Stimulated activated CD8-positive, alpha-beta memory T cell treated with anti-CD3 and anti-CD28 coated beads, Interleukin-7, amount 100 ng/mL, for 24 hours (primary cell): ENCODE measurements around the gene CCDC127.
"Not testable (repeated sequence)": the region's sequence is repeated elsewhere in the genome, so short reads cannot be mapped to it uniquely, and the experiment has no call there.

Experiments used
- DNase-seq: peaks from one replicate; pipeline ENCODE4 v3.0.0-alpha.2; 2020; ENCODE audit warnings: low read depth

The CCDC127 gene, protein sequence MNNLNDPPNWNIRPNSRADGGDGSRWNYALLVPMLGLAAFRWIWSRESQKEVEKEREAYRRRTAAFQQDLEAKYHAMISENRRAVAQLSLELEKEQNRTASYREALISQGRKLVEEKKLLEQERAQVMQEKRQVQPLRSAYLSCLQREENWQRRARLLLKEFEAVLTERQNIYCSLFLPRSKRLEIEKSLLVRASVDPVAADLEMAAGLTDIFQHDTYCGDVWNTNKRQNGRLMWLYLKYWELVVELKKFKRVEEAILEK

DNA sequence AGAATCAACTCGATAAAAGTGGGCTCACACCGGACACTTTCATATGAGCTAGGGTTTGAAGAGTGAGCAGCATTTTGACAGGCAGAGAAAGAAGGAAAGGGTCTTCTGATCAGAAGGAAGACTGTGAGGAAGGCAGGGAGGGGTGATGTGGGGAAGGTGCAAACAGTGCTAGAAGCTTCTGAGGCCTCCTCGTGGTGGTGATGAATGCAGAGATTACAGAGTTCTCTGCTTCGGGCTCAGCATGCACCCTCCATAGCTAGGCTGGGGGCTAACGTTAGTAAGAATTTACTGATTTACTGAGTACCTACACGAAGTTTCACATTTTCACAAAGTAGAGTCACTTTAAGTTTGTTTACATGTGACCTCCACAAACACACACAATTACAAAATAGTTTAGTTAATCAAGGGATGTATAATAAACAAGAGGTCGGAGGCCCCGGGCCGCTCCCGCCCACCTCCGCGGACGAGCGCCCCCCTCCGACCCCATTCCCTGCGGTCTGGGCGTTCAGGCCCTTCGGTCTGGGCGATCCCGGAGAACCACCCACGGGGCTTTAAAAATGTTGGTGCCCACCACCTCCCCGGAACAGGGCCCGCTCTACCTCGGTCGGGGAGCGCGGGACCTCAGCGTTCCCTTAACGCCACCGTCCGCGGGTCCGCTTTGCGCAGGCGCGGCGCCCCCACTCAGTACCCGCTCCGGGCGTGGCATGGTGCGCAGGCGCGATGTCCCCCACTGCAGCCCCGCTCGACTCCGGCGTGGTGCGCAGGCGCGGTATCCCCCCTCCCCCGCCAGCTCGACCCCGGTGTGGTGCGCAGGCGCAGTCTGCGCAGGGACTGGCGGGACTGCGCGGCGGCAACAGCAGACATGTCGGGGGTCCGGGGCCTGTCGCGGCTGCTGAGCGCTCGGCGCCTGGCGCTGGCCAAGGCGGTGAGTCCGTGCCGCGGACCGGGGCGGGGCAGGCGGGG lies at the start of gene CCDC127, which contains the start of gene SDHA:
TSS of gene CCDC127 (minus strand) at position 660 of the 963 bp plus-strand sequence. CDS start 1,304 bp downstream, outside the sequence.
TSS of gene SDHA (plus strand) at position 827 of the 963 bp plus-strand sequence. CDS start at position 863, 36 bp downstream.
- peak; percentile 97 for DNase-seq

DNA sequence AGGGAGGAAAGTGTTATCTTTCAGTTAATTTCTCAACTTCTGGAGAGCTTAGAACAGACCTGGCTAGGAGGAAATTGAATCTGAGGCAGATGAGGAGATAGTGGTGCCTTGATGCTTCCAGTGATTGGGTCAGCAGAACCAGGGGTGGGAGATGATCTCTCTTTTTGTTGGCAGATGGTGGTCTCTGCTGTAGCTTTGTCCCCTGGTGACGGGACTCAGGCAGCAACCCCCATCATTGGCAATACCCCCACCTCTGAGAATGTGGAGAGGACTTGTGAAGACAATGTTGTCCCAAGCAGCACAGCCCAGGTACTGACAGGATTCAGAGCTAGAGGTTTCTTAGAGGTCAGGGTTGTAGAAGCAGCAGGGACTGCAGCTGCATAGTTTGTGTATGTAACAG lies 49.8 kb upstream of the CCDC127 start:
- DNase-seq = no peak

DNA sequence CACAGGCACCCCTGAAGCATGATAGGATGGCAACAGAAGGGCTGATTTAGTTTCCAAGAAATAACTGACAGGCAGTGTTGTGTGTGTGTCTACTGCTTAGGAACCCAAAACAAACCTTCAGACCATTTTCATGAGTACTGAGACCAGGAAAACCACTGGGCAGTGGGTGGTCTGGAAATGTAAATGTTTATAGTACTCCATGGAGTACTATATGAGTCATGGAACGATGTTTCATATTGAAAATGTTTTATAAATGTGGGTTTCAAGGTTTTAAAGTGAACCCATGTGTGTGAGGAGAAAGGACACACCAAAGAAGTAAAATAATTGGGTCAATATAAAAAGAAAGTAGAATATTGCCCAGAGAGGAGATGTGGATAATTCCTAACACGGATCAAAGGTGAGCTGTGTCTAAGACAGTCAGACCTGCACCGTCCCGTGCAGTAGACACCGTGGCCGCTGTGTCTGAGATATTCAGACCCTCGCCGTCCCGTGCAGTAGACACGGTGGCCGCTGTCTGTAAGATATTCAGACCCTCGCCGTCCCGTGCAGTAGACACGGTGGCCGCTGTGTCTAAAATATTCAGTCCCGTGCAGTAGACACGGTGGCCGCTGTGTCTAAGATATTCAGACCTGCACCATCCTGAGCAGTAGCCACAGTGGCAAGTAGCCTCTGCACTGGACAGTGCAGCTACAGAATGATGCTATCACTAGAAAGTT lies 48.5 kb upstream of the CCDC127 start:
- not testable (repeated sequence) for DNase-seq

DNA sequence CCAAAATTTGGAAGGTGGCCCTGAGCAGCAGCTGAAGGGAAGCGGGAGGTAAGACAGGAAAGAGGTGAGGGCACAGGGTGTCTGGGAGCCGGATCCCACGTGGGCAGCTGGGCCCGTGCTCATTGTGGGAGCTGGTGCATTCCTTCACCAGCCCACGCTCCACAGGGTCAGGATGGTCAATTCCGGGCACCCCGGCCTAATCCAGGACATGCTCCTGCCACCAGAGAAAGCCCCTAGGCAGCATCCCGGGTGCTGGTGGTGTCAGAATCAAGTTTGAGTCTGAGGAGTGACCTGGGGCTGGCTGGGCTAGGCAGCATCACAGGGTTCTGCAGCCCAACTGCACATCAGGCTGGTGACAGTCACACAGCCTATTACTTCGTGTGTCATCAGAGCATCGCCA lies 46.4 kb upstream of the CCDC127 start:
- DNase-seq = no peak

DNA sequence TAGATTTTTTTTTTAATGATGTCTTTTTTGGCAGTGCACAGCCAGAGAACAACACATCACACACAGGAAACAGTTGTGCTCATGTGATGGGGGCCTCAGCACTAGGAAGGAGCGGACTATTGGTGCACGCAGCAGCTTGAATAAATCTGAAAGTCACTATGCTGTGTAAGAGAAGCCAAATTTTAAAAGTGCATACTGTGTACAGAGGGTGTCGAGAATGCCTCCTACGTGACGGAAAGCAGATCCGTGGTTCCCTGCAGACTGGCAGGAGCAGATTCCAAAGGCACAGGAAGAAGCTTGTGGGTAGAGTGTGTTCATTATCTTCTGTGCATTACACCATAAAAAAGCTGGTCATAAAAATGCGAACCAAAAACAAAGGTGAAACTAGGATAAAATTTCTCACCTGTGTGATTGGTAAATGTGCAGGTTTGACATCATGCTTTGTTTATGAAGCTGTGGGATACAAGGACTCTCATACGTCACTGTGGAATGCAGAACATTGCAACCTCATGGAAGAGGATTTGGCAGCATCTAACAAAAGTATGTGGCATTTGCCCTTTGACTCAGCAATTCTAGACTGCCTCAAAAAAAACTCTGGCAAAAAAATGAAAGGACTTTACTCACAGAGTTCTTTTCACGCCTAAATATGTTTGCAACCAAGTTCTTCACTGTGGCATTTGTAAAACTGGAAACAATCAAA lies 45.5 kb upstream of the CCDC127 start:
- DNase-seq = not testable (repeated sequence)

DNA sequence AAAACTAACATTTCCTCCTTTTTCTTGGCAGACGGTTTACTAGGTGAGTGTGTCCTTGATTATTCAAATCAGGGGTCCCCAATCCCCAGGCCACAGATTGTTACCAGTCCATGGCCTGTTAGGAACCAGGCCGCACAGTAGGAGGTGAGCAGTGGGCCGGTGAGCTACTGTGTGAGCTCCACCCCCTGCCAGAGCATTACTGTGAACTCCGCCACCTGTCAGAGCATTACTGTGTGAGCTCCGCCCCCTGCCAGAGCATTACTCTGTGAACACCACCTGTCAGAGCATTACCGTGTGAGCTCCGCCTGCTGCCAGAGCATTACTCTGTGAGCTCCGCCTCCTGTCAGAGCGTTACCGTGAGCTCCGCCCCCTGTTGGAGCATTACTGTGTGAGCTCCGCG lies 39.2 kb upstream of the CCDC127 start:
- no peak for DNase-seq

DNA sequence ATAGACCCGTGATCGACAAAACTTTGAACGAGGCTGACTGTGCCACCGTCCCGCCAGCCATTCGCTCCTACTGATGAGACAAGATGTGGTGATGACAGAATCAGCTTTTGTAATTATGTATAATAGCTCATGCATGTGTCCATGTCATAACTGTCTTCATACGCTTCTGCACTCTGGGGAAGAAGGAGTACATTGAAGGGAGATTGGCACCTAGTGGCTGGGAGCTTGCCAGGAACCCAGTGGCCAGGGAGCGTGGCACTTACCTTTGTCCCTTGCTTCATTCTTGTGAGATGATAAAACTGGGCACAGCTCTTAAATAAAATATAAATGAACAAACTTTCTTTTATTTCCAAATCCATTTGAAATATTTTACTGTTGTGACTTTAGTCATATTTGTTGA lies 38.4 kb upstream of the CCDC127 start:
- not testable (repeated sequence) for DNase-seq

DNA sequence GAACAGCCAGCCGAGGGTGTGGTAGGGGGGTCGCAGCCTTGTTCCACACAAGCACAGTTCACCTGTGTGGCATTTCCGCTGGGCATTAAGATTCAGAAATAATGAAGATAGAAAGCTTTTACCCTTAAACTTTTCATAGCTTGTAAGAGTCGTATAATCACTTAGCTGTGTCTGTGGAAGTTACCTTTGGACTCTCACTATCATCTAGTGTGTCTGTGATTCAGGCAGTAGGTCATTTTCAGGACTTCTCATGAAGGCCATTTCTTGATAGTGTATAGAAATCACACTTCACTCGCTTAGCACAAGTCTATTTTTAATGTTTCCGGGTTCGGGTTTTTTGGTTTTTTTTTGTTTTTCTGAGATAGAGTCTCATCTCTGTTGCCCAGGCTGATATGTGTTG lies 37.2 kb upstream of the CCDC127 start:
- DNase-seq = not testable (repeated sequence)

DNA sequence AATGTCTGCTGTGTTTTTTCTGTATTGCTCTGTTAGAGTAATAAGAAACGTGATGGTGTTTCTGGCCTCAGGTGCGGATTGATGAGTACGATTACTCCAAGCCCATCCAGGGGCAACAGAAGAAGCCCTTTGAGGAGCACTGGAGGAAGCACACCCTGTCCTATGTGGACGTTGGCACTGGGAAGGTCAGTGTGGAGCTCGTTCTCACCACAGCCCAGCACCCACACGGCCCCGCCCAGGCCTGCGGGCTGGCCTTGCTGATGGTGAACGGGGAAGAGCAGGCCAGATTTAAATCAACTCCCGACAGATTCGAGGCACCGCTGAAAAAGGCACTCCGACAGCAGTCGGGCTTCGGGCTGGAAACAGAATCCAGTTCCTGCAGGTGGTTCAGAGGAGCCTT lies 36.4 kb upstream of the CCDC127 start:
- not testable (repeated sequence) for DNase-seq

DNA sequence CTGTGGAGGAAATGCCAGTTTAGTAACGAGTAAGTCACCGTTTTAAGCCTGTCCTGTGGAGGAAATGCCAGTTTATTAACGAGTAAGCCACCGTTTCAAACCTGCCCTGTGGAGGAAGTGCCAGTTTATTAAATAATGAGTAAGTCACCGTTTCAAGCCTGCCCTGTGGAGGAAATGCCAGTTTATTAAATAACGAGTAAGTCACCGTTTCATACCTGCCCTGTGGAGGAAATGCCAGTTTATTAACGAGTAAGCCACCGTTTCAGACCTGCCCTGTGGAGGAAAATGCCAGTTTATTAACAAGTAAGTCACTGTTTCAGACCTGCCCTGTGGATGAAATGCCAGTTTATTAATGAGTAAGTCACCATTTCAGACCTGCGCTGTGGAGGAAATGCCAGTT lies 34.6 kb upstream of the CCDC127 start:
- no peak for DNase-seq

DNA sequence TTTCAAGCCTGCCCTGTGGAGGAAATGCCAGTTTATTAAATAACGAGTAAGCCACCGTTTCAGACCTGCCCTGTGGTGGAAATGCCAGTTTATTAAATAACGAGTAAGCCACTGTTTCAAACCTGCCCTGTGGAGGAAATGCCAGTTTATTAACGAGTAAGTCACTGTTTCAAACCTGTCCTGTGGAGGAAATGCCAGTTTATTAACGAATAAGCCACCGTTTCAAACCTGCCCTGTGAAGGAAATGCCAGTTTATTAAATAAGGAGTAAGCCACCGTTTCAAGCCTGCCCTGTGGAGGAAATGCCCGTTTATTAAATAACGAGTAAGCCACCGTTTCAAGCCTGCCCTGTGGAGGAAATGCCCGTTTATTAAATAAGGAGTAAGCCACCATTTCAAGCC lies 34.0 kb upstream of the CCDC127 start:
- DNase-seq = not testable (repeated sequence)

DNA sequence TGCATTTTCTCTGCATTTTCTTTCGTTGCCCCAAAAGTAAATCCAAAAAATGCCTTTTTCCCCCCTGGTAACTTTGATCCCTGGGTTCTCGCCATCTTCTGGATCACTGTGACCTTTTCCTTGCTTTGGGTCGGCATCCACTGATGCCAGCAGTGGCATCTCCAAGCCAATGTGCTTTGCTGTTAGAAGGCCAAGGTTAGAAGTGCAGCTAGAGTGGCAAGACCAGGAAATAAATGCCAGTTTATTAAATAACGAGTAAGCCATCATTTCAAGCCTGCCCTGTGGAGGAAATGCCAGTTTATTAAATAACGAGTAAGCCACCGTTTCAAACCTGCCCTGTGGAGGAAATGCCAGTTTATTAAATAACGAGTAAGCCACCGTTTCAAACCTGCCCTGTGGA lies 33.6 kb upstream of the CCDC127 start:
- DNase-seq = not testable (repeated sequence)

DNA sequence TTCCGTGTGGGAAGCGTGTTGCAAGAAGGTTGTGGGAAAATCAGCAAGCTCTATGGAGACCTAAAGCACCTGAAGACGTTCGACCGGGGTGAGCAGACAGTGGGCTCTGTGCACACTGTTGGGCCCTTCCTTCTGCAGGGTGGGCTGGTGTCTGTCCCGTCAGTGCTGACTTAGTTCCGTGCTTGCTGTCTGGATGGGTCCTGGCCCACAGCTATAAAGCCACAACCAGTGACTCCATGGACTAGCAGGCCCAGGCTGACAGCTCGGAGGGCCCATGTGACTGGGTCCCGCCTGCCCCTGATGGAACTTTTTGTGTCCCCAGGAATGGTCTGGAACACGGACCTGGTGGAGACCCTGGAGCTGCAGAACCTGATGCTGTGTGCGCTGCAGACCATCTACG lies 33.1 kb upstream of the CCDC127 start:
- not testable (repeated sequence) for DNase-seq

DNA sequence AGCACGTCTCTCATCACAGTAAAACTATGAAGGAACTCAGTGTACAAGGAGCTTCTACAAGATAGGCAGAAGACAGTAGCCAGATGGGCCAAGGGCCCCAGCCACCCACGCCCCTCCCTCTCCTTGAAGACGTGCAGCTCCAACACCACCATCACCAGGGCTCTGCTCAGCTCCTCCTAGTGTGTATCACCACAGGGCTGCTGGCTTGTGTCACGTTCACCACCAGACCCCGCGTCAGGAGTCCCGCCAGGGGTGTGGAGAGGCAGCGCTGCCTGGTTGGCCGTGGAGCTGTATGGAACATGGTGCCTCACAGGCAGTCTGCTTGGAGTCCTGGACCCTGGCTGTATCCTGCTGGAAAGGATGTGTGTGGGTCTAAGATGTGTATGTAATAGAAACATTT lies 32.4 kb upstream of the CCDC127 start:
- DNase-seq = not testable (repeated sequence)

DNA sequence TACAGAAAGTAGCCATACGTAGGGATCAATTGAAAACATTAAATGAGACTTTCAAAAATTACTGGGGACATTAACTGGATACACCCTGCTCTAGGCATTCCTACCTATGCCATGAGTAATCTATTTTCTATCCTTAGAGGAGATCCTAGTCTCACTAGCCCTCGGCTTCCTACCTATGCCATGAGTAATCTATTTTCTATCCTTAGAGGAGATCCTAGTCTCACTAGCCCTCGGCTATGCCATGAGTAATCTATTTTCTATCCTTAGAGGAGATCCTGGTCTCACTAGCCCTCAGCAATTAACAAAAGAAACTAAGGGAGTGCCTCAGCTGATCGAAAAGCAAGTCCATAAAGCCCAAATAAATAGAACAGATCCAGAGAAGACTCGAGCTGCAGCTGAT lies 27.8 kb upstream of the CCDC127 start:
- DNase-seq = not testable (repeated sequence)

DNA sequence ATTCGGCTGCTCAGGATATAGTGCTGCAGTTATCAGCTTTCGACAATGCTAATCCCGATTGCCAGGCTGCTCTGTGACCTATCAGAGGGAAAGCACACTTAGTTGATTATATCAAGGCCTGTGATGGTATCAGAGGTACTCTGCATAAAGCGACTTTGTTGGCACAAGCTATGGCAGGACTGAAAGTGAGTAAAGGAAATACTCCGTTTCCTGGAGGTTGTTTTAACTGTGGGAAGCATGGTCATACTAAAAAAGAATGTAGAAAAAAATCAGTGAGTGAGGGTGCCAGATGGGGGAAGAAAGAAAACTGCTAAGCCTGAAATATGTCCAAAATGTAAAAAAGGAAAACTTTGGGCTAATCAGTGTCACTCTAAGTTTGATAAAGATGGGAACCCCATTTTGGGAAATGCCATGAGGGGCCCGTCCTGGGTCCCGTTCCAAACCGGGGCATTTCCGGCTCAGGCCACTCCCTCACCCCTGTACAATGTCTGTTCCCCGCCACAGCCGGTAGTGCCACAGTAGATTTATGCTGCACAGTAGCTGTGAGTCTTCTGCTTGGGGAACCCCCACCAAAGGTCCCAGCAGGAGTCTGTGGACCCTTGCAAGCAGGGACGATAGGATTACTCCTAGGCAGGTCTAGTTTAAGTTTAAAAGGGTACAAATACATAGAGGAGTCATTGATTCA lies 25.9 kb upstream of the CCDC127 start:
- not testable (repeated sequence) for DNase-seq

DNA sequence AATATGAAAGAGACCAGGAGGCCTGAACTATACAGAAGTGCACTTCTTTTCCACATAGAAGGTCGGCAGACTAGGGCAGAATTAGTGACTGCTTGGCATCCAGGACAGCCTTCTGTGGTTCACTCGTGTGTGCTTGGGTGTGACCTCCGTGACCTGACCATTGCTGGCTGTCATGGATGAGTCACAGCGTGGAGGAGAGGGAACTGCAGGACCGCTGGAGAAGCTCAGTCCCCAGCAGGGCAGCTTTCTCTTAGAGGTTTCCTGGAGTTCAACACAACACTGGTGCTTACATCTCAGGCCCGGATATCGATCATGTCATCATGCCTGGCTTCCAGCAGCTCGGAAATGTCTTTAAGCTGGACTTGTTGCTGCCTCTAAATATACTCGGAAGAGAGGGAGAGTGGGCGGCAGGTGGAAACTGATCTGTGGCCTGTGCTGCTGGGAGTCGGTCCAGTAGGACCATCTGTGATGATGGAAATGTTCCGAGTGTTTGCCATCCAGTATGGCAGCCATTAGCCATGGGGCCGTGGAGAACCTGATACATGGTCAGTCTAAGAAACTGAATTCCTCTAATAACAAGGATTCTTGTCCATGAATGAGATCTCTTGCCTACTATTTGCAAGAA lies 23.2 kb upstream of the CCDC127 start:
- not testable (repeated sequence) for DNase-seq

DNA sequence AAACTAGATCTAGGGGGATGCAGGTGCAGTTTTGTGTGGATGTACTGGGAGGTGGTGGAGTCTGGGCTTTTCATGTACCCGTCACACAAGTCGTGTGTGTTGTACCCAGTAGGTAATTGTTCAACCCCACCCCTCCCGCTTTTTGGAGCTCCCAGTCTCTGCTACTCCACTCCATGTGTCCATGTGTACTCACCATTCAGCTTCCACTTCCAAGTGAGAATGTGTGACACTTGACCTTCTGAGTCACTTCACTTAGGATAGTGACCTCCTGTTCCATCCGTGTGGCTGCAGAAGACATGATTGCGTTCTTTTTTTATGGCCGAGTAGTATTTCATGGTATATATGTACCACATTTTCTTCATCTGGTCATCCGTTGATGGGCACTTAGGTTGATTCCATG lies 22.6 kb upstream of the CCDC127 start:
- DNase-seq = not testable (repeated sequence)

DNA sequence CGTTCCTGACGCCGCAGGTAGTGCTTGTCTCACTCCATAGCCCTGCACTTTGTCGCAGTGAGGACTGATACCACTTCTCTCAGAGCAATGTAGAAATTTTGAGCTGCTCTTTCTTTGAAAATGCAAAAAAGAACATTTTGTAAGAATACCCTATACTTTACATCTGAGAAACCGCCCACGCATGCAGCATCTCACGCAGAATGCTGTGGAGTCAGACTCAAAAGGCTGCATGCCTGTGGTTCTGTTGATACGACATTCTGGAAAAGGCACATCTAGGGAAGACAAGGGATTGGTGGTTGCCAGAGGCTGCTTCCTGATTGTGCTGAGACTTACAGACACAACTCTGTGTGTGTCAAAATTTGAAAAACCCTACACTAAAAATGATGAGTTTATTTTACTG lies 20.0 kb upstream of the CCDC127 start:
- not testable (repeated sequence) for DNase-seq

DNA sequence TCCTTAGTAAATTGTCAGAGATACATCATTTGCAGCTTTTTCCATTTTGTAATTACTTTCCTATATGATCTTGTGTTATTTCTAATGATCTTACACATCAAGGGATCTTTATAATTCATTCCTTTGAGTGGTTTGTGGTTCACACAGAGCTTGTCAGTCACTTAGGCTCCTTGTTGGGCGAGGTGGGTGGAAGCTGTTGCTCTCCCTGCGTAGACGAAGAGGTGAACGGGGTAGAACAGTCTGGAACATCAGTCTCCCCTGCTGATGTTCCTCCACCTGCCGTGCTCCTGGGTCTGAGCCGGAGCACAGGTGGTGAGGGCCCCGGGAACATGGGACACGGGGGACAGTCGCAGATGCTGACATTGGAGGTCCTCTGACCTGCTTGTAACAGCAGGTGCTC lies 17.6 kb upstream of the CCDC127 start:
- DNase-seq = not testable (repeated sequence)

DNA sequence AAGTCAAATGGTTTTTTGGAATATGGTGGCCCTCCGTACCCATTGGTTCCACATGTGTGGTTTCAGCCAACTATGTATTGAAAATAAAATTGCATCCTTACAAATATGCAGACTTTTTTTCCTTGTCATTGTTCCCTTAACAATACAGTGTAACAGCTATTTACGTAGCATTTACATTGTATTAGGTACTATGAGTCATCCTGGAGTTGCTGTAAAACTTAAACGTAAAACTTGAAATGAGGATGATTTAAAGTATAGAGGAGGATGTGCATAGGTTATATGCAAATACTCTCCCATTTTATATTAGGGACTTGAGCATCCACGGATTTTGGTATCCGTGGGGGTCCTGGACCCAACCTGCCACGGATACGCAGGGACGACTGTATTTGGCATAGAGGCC lies 16.5 kb upstream of the CCDC127 start:
- DNase-seq = no peak
